SK-N-SH (cell line): ENCODE data around the gene SHMT1. TPM values are rescaled to one million over a fixed set of nuclear protein-coding genes. Genes with fewer than 3 reads are reported as not detected.

Source experiments
- CTCF ChIA-PET: fragments of 300-600, 350-600 bp; formaldehyde crosslinking; extraction: SDS; loops from one replicate; lab custom pipeline; 2021; lab: Yijun Ruan, JAX
- POLR2A ChIA-PET: fragments of 350-600 bp; sonication (Branson Sonifier 250); formaldehyde crosslinking; extraction: SDS; loops from one replicate; lab custom pipeline; 2020; ENCODE audit warnings: antibody characterized with exemption, inconsistent platforms; lab: Yijun Ruan, JAX
- DNase-seq: peaks from one replicate; pipeline ENCODE4 v3.0.0; 2012
- H2AFZ ChIP-seq: fragments of 200-600 bp; sonication (generic); 2 replicates; pipeline ENCODE4 v1.8.1; 2016; ENCODE audit warnings: antibody characterized with exemption, mild to moderate bottlenecking, low read depth
- H3F3A ChIP-seq: fragments of 200-600 bp; sonication (generic); replicated peaks from 2 replicates; pipeline ENCODE3; 2016; ENCODE audit warnings: antibody characterized with exemption, mild to moderate bottlenecking; ENCODE audit not compliant: insufficient read depth
- H3K27ac ChIP-seq, 2 experiments: fragments of 200-500 bp in 1 of 2; fragments of 200-600 bp in 1 of 2; sonication (Bioruptor generic) in 1 of 2; sonication (generic), shearing (Covaris generic) in 1 of 2; 2 replicates each; pipeline versions ENCODE4 v1.5.1 to v1.6.1; 2014 to 2016; ENCODE audit warnings: low read depth in 2 of 2, inconsistent platforms in 1 of 2, low read length in 1 of 2, mild to moderate bottlenecking in 1 of 2, mixed read lengths in 1 of 2
- H3K27me3 ChIP-seq: fragments of 200-600 bp; sonication (generic), shearing (Covaris generic); 2 replicates; pipeline ENCODE4 v1.6.1; 2016; ENCODE audit warnings: mixed run types; ENCODE audit not compliant: insufficient read depth
- H3K36me3 ChIP-seq, 2 experiments: fragments of 200-500 bp in 1 of 2; fragments of 200-600 bp in 1 of 2; sonication (Bioruptor generic) in 1 of 2; sonication (generic) in 1 of 2; replicated peaks in 1 of 2; 2 replicates each; pipeline versions ENCODE3 to v1.5.1; 2014 to 2016; ENCODE audit warnings: low read length in 1 of 2, mild to moderate bottlenecking in 1 of 2; ENCODE audit not compliant: insufficient read depth in 2 of 2, control insufficient read depth in 1 of 2
- H3K4me1 ChIP-seq, 2 experiments: fragments of 200-500 bp in 1 of 2; fragments of 200-600 bp in 1 of 2; sonication (Bioruptor generic) in 1 of 2; sonication (generic), shearing (Covaris generic) in 1 of 2; 2 replicates each; pipeline versions ENCODE4 v1.5.1 to v1.6.1; 2014 to 2016; ENCODE audit warnings: low read depth in 1 of 2, low read length in 1 of 2, mixed run types in 1 of 2; ENCODE audit not compliant: insufficient read depth in 2 of 2, control insufficient read depth in 1 of 2
- H3K4me2 ChIP-seq: fragments of 200-600 bp; sonication (generic), shearing (Covaris generic); 2 replicates; pipeline ENCODE4 v1.6.1; 2017; ENCODE audit warnings: mixed run types
- H3K4me3 ChIP-seq, 2 experiments: fragments of 200-500 bp in 1 of 2; fragments of 200-600 bp in 1 of 2; sonication (Bioruptor generic) in 1 of 2; sonication (generic), shearing (Covaris generic) in 1 of 2; 2 replicates each; pipeline versions ENCODE4 v1.5.1 to v1.8.1; 2014 to 2016; ENCODE audit warnings: low read depth in 2 of 2, inconsistent platforms in 1 of 2, low read length in 1 of 2, mild to moderate bottlenecking in 1 of 2, mixed read lengths in 1 of 2, moderate library complexity in 1 of 2
- H3K79me2 ChIP-seq: fragments of 200-600 bp; sonication (generic); 2 replicates; pipeline ENCODE4 v1.8.1; 2017; ENCODE audit warnings: mild to moderate bottlenecking; ENCODE audit not compliant: insufficient read depth
- H3K9ac ChIP-seq: fragments of 200-600 bp; sonication (generic); 2 replicates; pipeline ENCODE4 v1.6.1; 2017; ENCODE audit warnings: mixed run types
- H3K9me2 ChIP-seq: fragments of 200-600 bp; sonication (generic); 2 replicates; pipeline ENCODE4 v1.6.1; 2017; ENCODE audit warnings: mixed run types
- H3K9me3 ChIP-seq: fragments of 200-600 bp; sonication (generic); 2 replicates; pipeline ENCODE4 v1.6.1; 2017; ENCODE audit warnings: mixed run types, mild to moderate bottlenecking, moderate library complexity
- H4K20me1 ChIP-seq: fragments of 200-600 bp; sonication (generic); 2 replicates; pipeline ENCODE4 v1.6.1; 2017; ENCODE audit warnings: mild to moderate bottlenecking, mixed run types; ENCODE audit not compliant: insufficient read depth
- CHD2 ChIP-seq: fragments of 150-350 bp; IDR thresholded peaks from 2 replicates; pipeline ENCODE4 v1.6.1; 2018; ENCODE audit warnings: low read length; ENCODE audit not compliant: partially characterized antibody
- CTCF ChIP-seq: fragments of 200-600 bp; sonication (generic); IDR thresholded peaks from 2 replicates; pipeline ENCODE4 v1.6.1; 2017; ENCODE audit warnings: antibody characterized with exemption, mild to moderate bottlenecking, moderate library complexity
- EP300 ChIP-seq, 2 experiments: IDR thresholded peaks; 2 replicates each; pipeline versions ENCODE4 v1.4.0 to v1.6.1; 2012; ENCODE audit warnings: borderline replicate concordance in 1 of 2, low read depth in 1 of 2, low read length in 1 of 2
- EZH2phosphoT487 ChIP-seq: fragments of 200-600 bp; sonication (generic); IDR thresholded peaks from 2 replicates; pipeline ENCODE4 v1.6.1; 2017; ENCODE audit warnings: low read depth, mixed run types, mild to moderate bottlenecking, antibody characterized with exemption, moderate library complexity, borderline replicate concordance
- FOXJ3 ChIP-seq: sonication (generic); formaldehyde crosslinking; IDR thresholded peaks from 2 replicates; pipeline ENCODE4 v1.5.1; 2020; ENCODE audit warnings: mild to moderate bottlenecking, missing genetic modification reagents
- GATA2 ChIP-seq: sonication (generic); formaldehyde crosslinking; IDR thresholded peaks from 2 replicates; pipeline ENCODE4 v1.5.0; 2020; ENCODE audit warnings: mild to moderate bottlenecking, missing genetic modification reagents
- MEF2A ChIP-seq: IDR thresholded peaks from 2 replicates; pipeline ENCODE4 v1.4.0; 2012; ENCODE audit warnings: low read depth, borderline replicate concordance
- MXI1 ChIP-seq: IDR thresholded peaks from 2 replicates; pipeline ENCODE4 v1.6.1; 2012; ENCODE audit warnings: mild to moderate bottlenecking, low read depth, low read length, improper control_type of control experiment
- NFIC ChIP-seq: IDR thresholded peaks from 2 replicates; pipeline ENCODE4 v1.4.0; 2012; ENCODE audit warnings: borderline replicate concordance
- NRF1 ChIP-seq: IDR thresholded peaks from 2 replicates; pipeline ENCODE4 v1.6.1; 2012; ENCODE audit warnings: low read depth, mild to moderate bottlenecking, low read length
- PBX3 ChIP-seq: IDR thresholded peaks from 2 replicates; pipeline ENCODE4; 2012
- POLR2AphosphoS5 ChIP-seq: IDR thresholded peaks from 2 replicates; pipeline ENCODE4 v1.6.1; 2012; ENCODE audit warnings: low read depth, low read length
- RAD21 ChIP-seq: IDR thresholded peaks from 2 replicates; pipeline ENCODE4 v1.6.1; 2012; ENCODE audit warnings: mild to moderate bottlenecking, low read length
- RCOR1 ChIP-seq: fragments of 150-350 bp; IDR thresholded peaks from 2 replicates; pipeline ENCODE4 v1.6.1; 2017; ENCODE audit warnings: antibody characterized with exemption, low read length
- REST ChIP-seq: IDR thresholded peaks from 2 replicates; pipeline ENCODE4 v1.6.1; 2012; ENCODE audit warnings: mild to moderate bottlenecking, low read depth, low read length, moderate library complexity
- RFX5 ChIP-seq: IDR thresholded peaks from 2 replicates; pipeline ENCODE4 v1.6.1; 2012; ENCODE audit warnings: mild to moderate bottlenecking, improper control_type of control experiment, low read length
- SMC3 ChIP-seq: IDR thresholded peaks from 2 replicates; pipeline ENCODE4 v1.6.1; 2012; ENCODE audit warnings: low read depth, low read length, improper control_type of control experiment
- TAF1 ChIP-seq: IDR thresholded peaks from 2 replicates; pipeline ENCODE4 v1.6.1; 2012; ENCODE audit warnings: low read depth, mild to moderate bottlenecking, low read length, moderate library complexity, borderline replicate concordance
- TCF12 ChIP-seq: IDR thresholded peaks from 2 replicates; pipeline ENCODE4 v1.4.0; 2012
- USF1 ChIP-seq: IDR thresholded peaks from 2 replicates; pipeline ENCODE4 v1.4.0; 2012; ENCODE audit warnings: low read depth, borderline replicate concordance
- YY1 ChIP-seq: IDR thresholded peaks from 2 replicates; pipeline ENCODE4 v1.4.0; 2012; ENCODE audit warnings: low read depth, mild to moderate bottlenecking
- ZBTB33 ChIP-seq: IDR thresholded peaks from 2 replicates; pipeline ENCODE4 v1.4.0; 2012; ENCODE audit warnings: low read depth, borderline replicate concordance
- WGBS: methylation state at CpG from one replicate; pipeline ENCODE4 v1.1.6; 2017; ENCODE audit warnings: low lambda C conversion rate; 5-methylcytosine and 5-hydroxymethylcytosine counted together
- polyA plus RNA-seq, 3 experiments: library from polyadenylated mRNA; depleted of rRNA; stranded (reverse); fragments of >200 nt; gene quantifications; 2 replicates each; pipeline ENCODE4 v1.2.3, GENCODE V29; 2012

The SHMT1 gene
- polyA plus RNA-seq (2012; rRNA removed): 10.0 and 17.0 TPM in 2 replicates
- polyA plus RNA-seq (2012; cell fraction: cytosol; rRNA removed): 8.1 and 10.0 TPM in 2 replicates
- 16.8 and 19.2 TPM in 2 replicates for polyA plus RNA-seq (2012; cell fraction: nucleus; rRNA removed)

GRCh38 chr17:18363101-18364049 lies at the start of gene SHMT1:
SHMT1 (minus strand) TSS chr17:18363550; CDS start chr17:18355981, 7,569 bp downstream.
- peaks cover 21% of the 10 kb centered on the region; the same call in 1 of the 2 replicates for H3K79me2 ChIP-seq
- no peak within 1 kb of the TSS; a peak in 1 of 4 replicates for H3K27ac ChIP-seq
- CTCF ChIA-PET: interaction anchor here (1.5 kb wide), 1 partner anchor 43 kb away, joined by 6 read pairs; no protein-coding TSS in a partner anchor
- peak within 1 kb of the TSS; percentile 64 to 87 for H3K4me3 ChIP-seq
- H3K27me3 ChIP-seq: no peaks in the 10 kb centered on the region
- no peaks in the 10 kb centered on the region for H3K9me3 ChIP-seq
- POLR2A ChIA-PET: interaction anchor here (0.6 to 0.7 kb wide), 2 partner anchors 26 to 53 kb away, joined by 3 read pairs; no protein-coding TSS in a partner anchor
- H3K4me1 ChIP-seq: peaks cover 4 to 8% of the 10 kb centered on the region in 2 experiments; a peak in 1 of 4 replicates
- peak within 1 kb of the TSS; percentile 69 for H3K9ac ChIP-seq
- H3F3A ChIP-seq: peaks cover 4% of the 10 kb centered on the region
- H4K20me1 ChIP-seq: no peaks in the 10 kb centered on the region
- no peaks in the 10 kb centered on the region for H3K36me3 ChIP-seq
- H3K9me2 ChIP-seq: no peaks in the 10 kb centered on the region
- 5% methylated on average over 24 of the region's 76 CpGs for WGBS
- peak within 1 kb of the TSS; percentile 91 for H2AFZ ChIP-seq
- peak; percentile 98 for DNase-seq
- H3K4me2 ChIP-seq: peak within 1 kb of the TSS; percentile 95
- TF ChIP-seq TAF1 (peak; percentile 20; the same call in 1 of the 2 replicates), PBX3 (no peak), RCOR1 (no peak), CHD2 (no peak), USF1 (peak; percentile 92), MXI1 (peak; percentile 93), EP300 (IDR thresholded peaks at IDR 0.05; ENCODE audit: borderline replicate concordance in 1 of 2, low read depth in 1 of 2, low read length in 1 of 2) (no peak), REST (no peak), SMC3 (no peak), FOXJ3 (CRISPR knock-in tag) (no peak), GATA2 (CRISPR knock-in tag) (no peak), CTCF (no peak), RFX5 (peak; percentile 89), NFIC (no peak), ZBTB33 (no peak), EZH2phosphoT487 (no peak), NRF1 (peak; percentile 76), MEF2A (no peak), TCF12 (no peak), POLR2AphosphoS5 (peak; percentile 51; the same call in 1 of the 2 replicates), RAD21 (no peak), YY1 (no peak)
